Measurements from ENCODE around the gene PIGT.
A peak's percentile ranks its signal among the peaks of the same experiment; 100 is the strongest.

The PIGT gene

DNA sequence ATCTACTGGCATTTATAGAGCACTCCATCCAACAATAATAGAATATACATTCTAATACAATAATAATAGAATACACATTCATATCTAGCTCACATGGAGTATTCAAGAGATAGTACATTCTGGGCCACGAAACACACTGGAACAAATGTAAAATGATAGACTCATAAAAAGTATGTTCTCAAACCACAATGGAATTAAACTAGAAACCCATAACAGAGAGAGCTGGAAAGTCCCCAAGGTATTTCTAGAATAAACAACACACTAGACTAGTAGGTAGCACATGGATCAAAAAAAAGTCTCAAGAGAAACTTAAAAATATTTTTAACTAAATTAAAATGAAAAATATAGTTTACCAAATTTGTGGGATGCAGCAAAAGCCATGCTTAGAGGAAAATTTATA, 28.7 kb upstream of the PIGT start:
- TF ChIP-seq ZNF274 (IDR thresholded peaks at IDR 0.05; ENCODE audit: low read depth, low read length): no peak
- H3K4me3 ChIP-seq (ENCODE audit: low read length): no peak overlapping the region

- no peak for TF ChIP-seq ZNF274 (IDR thresholded peaks at IDR 0.05; ENCODE audit: low read depth, low read length)
- no peak overlapping the region for H3K4me3 ChIP-seq (ENCODE audit: low read length)
Observed at GRCh38 chr20:45390931-45391330, 25.0 kb upstream of the PIGT start.

- no peak for TF ChIP-seq ZNF274 (IDR thresholded peaks at IDR 0.05; ENCODE audit: low read depth, low read length)
- no peak overlapping the region for H3K4me3 ChIP-seq (ENCODE audit: low read length)
Observed at GRCh38 chr20:45391559-45391958, 24.4 kb upstream of the PIGT start.

DNA sequence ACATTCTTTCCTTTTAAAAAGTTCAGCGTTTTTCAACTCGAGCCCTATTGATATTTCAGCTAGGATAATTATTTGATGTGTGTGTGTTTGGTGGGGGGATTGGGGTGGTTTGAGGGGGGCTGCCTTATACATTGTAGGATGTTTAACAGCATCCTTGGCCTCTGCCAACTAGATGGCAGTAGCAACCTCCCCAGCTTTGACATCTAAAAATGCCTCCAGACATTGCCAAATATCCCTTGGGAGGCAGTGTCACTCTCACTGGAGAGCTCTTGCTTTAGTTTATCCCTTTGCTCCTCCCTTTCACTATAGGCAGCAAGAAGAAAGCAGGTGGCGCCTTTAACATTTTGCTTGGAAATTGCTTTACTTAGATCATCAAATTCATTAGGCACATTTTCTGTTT, 23.2 kb upstream of the PIGT start:
- TF ChIP-seq ZNF274 (IDR thresholded peaks at IDR 0.05; ENCODE audit: low read depth, low read length): no peak
- H3K4me3 ChIP-seq (ENCODE audit: low read length): no peak overlapping the region

GRCh38 chr20:45394221-45395113, 21.5 kb upstream of the PIGT start:
- H3K4me3 ChIP-seq (ENCODE audit: low read length): no peak overlapping the region
- no peak for TF ChIP-seq ZNF274 (IDR thresholded peaks at IDR 0.05; ENCODE audit: low read depth, low read length)

- TF ChIP-seq ZNF274 (IDR thresholded peaks at IDR 0.05; ENCODE audit: low read depth, low read length): no peak
- H3K4me3 ChIP-seq (ENCODE audit: low read length): no peak overlapping the region
Observed at GRCh38 chr20:45395114-45395415, 20.9 kb upstream of the PIGT start.

GRCh38 chr20:45399018-45399417, 16.9 kb upstream of the PIGT start:
- TF ChIP-seq ZNF274 (IDR thresholded peaks at IDR 0.05; ENCODE audit: low read depth, low read length): no peak

DNA sequence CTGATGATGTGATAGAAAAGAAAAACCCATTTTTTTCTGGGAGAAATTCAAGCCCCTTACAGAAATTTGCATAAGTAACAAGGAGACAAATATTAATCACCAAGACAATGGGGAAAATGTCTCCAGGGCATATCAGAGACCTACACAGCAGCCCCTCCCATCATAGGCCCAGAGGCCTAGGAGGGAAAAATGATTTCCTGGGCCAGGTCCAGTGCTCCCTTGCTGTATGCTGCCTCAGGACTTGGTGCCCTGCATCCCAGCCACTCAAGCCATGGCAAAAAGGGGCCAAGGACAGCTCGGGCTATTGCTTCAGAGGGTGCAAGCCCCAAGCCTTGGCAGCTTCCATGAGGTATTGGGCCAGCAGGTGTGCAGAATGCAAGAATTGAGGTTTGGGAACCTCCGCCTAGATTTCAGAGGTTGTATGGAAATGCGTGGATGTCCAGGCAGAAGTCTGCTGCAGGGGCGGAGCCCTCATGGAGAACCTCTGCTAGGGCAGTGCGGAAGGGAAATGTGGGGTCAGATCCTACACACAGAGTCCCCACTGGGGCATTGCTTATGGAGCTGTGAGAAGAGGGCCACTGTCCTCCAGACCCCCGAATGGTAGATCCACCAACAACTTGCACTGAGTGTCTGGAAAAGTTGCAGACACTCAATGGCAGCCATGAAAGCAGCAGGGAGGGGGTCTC, 15.5 kb upstream of the PIGT start:
- H3K4me3 ChIP-seq (ENCODE audit: low read length): no peak overlapping the region
- no peak for TF ChIP-seq ZNF274 (IDR thresholded peaks at IDR 0.05; ENCODE audit: low read depth, low read length)

More at GRCh38 chr20:45399018-45399417, 16.9 kb upstream of the PIGT start:
- H3K4me3 ChIP-seq (ENCODE audit: low read length): no peak overlapping the region

GRCh38 chr20:45402946-45403345, 13.0 kb upstream of the PIGT start:
- no peak overlapping the region for H3K4me3 ChIP-seq (ENCODE audit: low read length)
- TF ChIP-seq ZNF274 (IDR thresholded peaks at IDR 0.05; ENCODE audit: low read depth, low read length): no peak

DNA sequence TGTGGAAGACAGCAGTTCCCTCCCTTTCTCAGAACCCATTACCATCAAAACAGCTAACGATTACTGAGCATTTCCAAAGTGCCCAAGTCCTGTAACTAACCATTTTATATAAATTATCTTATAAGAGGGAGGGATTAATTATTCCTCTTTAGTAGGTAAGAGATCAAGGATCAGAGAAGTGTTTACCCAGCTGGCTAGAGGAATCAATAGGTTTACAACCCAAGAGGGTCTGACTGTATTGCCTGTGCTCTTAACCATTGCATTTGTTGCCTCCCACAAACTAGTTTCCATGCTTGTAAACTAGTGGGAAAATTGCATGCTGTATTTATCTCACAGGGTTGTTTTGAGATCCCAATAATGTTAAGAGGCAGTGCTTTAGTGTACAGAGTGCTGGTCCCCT, 11.5 kb upstream of the PIGT start:
- no peak for TF ChIP-seq ZNF274 (IDR thresholded peaks at IDR 0.05; ENCODE audit: low read depth, low read length)
- H3K4me3 ChIP-seq (ENCODE audit: low read length): no peak overlapping the region

GRCh38 chr20:45405571-45406259, 10.2 kb upstream of the PIGT start:
- no peak for TF ChIP-seq ZNF274 (IDR thresholded peaks at IDR 0.05; ENCODE audit: low read depth, low read length)
- H3K4me3 ChIP-seq (ENCODE audit: low read length): peak overlapping the region; percentile 56; the same call in 1 of the 2 replicates

GRCh38 chr20:45406260-45407066, 9.5 kb upstream of the PIGT start:
- peak overlapping the region; percentile 56; the same call in 1 of the 2 replicates for H3K4me3 ChIP-seq (ENCODE audit: low read length)
- TF ChIP-seq ZNF274 (IDR thresholded peaks at IDR 0.05; ENCODE audit: low read depth, low read length): no peak

GRCh38 chr20:45407067-45407745, 8.7 kb upstream of the PIGT start:
- H3K4me3 ChIP-seq (ENCODE audit: low read length): peak overlapping the region; percentile 56; the same call in 1 of the 2 replicates
- TF ChIP-seq ZNF274 (IDR thresholded peaks at IDR 0.05; ENCODE audit: low read depth, low read length): no peak
